ENCODE measurements around the gene DAAM1.

DNA sequence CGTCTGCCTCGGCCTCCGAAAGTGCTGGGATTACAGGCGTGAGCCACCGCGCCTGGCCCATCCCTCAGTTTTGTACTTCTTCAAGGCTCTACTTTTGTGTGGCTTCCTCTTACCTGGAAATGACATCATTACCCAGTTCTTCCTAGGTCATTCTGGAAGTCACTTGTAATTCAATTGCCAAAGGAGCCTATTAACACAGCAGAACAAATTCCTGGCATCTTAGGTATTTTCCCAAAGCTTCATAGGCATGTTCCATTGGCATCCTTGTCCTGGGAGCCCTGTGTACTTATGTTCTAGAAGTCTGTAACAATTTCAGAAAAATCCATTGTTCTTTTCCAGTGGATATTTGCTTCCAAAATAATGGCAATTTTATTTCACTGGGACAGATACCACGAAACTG is 60.6 kb downstream of the DAAM1 start:
- TF ChIP-seq, protein P1, sequence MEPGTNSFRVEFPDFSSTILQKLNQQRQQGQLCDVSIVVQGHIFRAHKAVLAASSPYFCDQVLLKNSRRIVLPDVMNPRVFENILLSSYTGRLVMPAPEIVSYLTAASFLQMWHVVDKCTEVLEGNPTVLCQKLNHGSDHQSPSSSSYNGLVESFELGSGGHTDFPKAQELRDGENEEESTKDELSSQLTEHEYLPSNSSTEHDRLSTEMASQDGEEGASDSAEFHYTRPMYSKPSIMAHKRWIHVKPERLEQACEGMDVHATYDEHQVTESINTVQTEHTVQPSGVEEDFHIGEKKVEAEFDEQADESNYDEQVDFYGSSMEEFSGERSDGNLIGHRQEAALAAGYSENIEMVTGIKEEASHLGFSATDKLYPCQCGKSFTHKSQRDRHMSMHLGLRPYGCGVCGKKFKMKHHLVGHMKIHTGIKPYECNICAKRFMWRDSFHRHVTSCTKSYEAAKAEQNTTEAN (CRISPR knock-in tag; IDR thresholded peaks at IDR 0.05), result no peak
- no peak for TF ChIP-seq ZNF317 (CRISPR knock-in tag; IDR thresholded peaks at IDR 0.05; ENCODE audit: borderline replicate concordance, low read depth)
- TF ChIP-seq, protein P2, sequence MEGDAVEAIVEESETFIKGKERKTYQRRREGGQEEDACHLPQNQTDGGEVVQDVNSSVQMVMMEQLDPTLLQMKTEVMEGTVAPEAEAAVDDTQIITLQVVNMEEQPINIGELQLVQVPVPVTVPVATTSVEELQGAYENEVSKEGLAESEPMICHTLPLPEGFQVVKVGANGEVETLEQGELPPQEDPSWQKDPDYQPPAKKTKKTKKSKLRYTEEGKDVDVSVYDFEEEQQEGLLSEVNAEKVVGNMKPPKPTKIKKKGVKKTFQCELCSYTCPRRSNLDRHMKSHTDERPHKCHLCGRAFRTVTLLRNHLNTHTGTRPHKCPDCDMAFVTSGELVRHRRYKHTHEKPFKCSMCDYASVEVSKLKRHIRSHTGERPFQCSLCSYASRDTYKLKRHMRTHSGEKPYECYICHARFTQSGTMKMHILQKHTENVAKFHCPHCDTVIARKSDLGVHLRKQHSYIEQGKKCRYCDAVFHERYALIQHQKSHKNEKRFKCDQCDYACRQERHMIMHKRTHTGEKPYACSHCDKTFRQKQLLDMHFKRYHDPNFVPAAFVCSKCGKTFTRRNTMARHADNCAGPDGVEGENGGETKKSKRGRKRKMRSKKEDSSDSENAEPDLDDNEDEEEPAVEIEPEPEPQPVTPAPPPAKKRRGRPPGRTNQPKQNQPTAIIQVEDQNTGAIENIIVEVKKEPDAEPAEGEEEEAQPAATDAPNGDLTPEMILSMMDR (IDR thresholded peaks at IDR 0.05), result no peak
- no peak for TF ChIP-seq NR2C2 (CRISPR knock-in tag; IDR thresholded peaks at IDR 0.05)
- TF ChIP-seq, protein P3, sequence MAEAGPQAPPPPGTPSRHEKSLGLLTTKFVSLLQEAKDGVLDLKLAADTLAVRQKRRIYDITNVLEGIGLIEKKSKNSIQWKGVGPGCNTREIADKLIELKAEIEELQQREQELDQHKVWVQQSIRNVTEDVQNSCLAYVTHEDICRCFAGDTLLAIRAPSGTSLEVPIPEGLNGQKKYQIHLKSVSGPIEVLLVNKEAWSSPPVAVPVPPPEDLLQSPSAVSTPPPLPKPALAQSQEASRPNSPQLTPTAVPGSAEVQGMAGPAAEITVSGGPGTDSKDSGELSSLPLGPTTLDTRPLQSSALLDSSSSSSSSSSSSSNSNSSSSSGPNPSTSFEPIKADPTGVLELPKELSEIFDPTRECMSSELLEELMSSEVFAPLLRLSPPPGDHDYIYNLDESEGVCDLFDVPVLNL (CRISPR knock-in tag; IDR thresholded peaks at IDR 0.05; ENCODE audit: borderline replicate concordance, low read depth), result no peak
- TF ChIP-seq, protein P4, sequence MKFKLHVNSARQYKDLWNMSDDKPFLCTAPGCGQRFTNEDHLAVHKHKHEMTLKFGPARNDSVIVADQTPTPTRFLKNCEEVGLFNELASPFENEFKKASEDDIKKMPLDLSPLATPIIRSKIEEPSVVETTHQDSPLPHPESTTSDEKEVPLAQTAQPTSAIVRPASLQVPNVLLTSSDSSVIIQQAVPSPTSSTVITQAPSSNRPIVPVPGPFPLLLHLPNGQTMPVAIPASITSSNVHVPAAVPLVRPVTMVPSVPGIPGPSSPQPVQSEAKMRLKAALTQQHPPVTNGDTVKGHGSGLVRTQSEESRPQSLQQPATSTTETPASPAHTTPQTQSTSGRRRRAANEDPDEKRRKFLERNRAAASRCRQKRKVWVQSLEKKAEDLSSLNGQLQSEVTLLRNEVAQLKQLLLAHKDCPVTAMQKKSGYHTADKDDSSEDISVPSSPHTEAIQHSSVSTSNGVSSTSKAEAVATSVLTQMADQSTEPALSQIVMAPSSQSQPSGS (CRISPR knock-in tag; IDR thresholded peaks at IDR 0.05; ENCODE audit: borderline replicate concordance, low read depth), result no peak
- TF ChIP-seq, protein P5, sequence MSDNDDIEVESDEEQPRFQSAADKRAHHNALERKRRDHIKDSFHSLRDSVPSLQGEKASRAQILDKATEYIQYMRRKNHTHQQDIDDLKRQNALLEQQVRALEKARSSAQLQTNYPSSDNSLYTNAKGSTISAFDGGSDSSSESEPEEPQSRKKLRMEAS (CRISPR knock-in tag; IDR thresholded peaks at IDR 0.05), result no peak
- TF ChIP-seq TEAD4 (CRISPR knock-in tag; IDR thresholded peaks at IDR 0.05), result no peak
